C1 segment of cervical spinal cord (tissue), 14 donors: ENCODE measurements around the gene HPSE2.
"Not testable (repeated sequence)": the region's sequence is repeated elsewhere in the genome, so short reads cannot be mapped to it uniquely, and the experiment has no call there.

Source experiments
- DNase-seq, 14 donors: peaks; one replicate each; lab custom pipeline; 2025; lab: John Stamatoyannopoulos, UW

HPSE2 gene

DNA sequence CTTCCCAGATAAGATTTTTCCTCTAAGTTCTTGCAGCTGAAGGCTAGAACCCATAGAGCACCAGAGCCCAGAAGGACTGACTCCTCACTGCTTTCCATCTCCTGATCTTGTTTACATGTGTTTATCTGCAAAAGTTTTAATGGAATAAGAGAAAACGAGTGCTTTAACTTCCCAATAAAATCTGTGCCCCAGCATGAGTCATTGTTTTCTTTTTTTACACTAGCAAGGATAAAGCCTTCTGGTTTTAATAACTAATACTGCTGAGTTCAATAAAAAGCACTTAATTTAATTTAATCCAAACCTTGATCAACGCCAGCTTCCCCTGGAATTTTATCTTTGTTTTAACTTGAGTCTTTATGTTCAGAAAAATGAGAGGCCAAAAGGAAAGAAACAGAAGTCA lies 227.6 kb downstream of the HPSE2 start:
- no peak for DNase-seq

DNA sequence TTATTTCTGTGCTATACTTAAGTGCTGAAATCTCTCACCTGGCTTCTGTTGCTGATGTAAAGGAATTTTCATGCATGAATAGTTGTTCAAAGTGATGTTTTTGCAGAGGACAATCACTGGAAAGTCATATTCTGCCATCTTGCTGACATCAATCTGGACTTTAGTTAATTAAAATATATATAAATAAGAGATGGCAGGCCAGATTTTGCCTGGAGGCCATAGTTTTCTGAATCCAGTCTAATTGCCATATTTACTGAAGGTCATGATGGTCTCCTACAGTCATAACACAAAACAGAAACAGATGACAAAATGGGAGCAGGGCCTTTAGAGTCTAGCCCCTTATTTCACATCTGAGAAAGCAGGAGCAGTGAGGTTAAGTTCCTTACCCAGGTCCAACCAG lies 228.2 kb downstream of the HPSE2 start:
- DNase-seq = no peak

DNA sequence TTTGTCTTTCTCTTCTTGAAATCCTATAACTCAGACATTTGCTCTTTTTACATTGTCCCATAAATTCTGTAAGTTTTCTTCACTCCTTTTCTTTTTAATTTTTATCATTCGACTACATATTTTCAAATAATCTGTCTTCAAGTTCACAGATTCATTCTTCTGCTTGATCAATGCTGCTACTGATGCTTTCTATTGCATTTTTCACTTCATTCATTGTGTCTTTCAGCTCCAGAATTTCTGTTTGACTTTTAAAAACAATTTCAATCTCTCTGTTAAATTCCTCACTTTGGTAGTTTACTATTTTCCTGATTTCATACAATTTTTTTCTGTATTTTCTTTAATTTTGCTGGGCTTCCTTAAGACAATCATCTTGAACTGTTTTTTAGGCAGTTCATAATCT lies 230.4 kb downstream of the HPSE2 start:
- DNase-seq = no peak

DNA sequence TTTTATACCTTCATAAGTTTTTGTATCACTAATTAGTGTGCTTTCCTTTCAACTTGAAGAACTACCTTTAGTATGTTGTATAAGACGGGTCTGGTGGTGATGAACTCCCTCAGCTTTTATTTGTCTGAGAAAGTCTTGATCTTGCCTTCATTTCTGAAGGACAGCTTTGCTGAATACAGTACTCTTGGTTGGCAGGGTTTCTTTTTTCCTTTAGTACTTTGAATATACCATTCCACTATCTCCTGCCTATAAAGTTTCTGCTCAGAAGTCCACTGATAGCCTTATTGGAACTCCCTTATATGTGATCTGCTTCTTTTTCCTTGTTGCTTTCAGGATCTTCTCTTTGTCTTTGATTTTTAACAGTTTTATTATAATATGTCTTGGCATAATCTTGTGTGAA lies 230.9 kb downstream of the HPSE2 start:
- DNase-seq = no peak

DNA sequence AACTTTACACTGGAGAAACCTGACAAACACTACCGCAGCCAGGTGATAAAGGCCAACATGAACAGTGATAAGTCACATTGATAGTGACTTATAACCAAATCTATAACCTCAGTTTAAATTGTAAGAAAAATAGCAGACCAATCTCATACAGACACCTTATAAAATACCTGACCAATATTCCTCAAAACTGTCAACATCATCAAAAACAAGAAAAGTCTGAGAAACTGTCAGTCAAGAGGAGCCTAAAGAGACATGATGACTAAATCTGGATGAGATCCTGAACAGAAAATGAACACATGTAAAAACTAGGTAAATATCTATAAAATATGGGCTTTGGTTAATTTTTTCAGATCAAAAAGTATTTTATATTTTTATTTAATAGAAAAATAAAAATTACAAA lies 233.3 kb downstream of the HPSE2 start:
- no peak for DNase-seq

DNA sequence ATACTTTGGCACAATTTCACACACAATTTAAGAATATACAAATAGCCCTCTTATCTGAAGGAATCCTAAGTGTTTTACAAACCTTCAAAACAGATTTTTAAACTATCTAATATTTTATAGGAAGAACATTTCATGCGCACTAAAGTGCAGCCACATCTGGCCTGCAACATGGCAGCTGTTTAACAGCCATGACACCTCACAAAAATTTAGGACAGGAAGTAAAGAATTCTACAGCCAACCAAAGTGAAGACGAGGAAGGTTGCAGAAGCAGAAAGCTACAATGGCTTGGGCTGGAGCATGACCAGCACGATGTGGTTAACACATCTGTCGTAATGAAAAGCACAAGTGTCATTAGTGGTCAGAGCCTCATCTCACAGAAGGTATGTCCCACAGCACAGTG lies 238.1 kb downstream of the HPSE2 start:
- no peak for DNase-seq

DNA sequence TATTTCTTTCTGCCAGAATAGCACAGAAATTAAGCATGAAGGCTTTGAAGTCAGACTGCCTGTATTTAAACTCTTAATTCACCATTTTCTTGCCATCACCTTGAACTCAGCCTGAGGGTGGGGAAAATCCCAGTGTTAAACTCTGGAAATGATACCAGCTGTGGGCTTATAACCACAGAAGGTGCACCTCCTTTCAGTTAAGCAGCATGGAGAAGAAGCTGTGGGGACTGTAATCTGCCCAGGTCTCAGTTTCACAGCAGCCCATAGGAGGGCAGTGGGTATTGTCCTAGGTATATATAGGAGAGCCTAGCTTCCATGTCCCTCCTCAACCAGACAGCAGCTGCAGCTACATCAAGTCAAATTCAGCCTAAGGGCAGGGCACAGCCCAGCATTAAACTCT lies 241.6 kb downstream of the HPSE2 start:
- no peak for DNase-seq

DNA sequence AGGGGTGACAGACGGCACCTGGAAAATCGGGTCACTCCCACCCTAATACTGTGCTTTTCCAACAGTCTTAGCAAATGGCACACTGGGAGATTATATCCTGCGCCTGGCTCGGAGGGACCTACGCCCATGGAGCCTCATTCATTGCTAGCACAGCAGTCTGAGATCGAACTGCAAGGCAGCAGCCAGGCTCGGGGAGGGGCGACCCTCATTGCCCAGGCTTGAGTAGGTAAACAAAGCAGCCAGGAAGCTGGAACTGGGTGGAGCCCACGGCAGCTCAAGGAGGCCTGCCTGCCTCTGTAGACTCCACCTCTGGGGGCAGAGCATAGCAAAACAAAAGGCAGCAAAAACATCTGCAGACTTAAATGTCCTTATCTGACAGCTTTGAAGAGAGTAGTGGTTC lies 251.9 kb downstream of the HPSE2 start:
- not testable (repeated sequence) for DNase-seq

DNA sequence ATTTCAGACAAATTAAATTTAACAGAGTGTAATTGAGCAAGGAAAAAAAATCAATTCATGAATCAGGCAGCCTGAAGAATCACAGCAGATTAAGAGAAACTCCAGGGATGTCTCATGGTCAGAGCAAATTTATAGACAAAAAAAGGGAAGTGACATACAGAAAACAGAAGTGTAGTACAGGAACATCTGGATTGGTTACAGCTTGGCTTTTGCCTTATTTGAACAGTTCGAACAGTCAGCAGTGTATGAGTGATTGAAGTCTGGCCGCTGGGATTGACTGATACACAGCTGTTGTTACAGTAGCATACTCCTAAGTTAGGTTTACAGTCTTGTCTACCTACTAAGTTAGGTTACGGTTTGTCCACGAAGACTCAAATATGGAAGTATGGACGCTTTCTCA lies 255.3 kb downstream of the HPSE2 start:
- no peak for DNase-seq

DNA sequence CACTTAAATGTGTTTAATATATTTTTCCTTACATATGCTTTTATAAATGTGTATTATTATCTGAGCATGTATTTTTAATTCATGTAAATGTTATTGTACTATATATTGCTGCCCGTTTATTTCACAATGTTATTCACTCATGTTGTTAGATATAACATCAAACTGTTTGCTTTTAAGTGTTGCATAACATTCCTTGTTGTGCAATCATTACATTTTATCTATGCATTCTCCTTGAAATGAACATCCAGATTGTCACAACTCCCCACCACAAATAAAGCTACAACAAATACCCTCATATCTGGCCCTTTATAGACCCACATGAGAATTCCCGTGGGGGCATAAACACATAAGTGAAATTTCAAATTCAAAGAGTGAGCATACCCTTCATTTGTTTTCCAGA lies 264.2 kb downstream of the HPSE2 start:
- DNase-seq = no peak

DNA sequence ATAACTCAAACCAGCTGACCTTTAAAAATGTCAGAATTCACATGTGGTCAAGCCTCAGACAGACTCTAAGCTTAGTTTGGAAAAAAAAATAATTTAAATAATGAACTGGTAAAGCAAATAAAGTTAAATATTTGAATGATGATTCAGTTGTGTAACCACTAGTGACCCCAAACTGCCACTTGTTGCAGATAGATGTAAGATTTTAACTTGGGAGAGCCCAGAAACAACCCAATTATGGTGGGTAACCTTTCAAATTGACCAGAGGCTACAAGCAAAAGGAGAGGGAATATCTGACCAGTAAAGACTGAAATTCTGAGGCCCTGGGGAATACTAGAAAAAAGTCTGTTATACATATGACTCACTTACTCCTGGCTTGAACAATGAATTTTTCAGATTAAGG lies 268.1 kb downstream of the HPSE2 start:
- DNase-seq = no peak

DNA sequence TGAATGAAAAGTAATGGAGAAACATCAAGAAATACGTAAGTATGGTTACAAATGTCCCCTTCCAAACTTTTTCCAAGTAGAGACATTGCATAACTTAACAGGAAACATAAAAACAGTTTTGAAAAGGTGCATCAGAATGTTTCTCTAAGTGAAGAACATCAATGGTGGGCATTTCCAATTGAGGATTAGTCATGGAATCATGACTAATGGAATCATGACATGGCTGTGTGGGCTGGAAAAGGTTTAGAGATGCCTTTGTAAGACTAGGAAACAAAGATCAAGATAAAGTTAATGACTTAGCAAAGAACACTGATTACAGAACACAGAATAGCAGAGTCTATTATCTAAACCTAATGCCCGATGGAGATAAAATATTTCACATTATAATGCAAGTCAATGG lies 272.0 kb downstream of the HPSE2 start:
- no peak for DNase-seq

DNA sequence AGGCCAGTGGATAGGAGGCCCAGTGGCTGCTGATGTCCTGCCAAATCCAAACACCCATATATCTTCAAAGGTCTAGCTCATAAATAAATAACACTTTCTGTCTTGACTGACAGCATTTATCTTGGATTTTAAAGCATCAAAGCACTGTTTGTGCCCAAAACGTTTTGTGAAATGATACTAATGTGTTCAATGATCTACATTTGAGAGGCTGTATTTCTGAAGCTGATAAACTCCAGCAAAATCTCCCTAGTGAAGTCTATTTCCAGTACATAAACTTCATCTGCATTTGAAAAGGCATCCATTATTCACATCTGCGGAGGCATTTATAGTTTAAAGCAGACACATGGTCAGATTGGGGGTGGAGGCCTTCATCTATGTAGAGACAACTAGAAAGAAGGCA lies 276.3 kb downstream of the HPSE2 start:
- no peak for DNase-seq

DNA sequence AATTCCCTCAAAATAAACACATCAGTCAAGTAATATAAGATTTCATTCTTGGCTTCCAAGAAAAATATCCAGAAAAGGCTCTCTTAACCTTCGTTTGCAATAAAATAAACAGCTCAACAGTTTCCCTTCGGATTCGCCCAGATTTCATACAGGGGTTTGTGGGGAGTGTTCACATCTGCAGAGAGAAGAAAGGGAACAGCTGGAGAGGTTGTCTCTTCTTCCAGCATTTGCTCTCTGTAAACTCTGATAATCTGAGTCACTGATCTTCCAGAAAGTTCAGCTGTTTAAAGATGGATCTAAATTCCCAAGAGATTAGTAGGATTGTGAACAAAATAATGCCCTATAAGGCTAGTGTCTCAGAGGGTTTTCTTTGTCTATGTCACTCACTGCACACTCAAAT lies 277.9 kb downstream of the HPSE2 start:
- no peak for DNase-seq

DNA sequence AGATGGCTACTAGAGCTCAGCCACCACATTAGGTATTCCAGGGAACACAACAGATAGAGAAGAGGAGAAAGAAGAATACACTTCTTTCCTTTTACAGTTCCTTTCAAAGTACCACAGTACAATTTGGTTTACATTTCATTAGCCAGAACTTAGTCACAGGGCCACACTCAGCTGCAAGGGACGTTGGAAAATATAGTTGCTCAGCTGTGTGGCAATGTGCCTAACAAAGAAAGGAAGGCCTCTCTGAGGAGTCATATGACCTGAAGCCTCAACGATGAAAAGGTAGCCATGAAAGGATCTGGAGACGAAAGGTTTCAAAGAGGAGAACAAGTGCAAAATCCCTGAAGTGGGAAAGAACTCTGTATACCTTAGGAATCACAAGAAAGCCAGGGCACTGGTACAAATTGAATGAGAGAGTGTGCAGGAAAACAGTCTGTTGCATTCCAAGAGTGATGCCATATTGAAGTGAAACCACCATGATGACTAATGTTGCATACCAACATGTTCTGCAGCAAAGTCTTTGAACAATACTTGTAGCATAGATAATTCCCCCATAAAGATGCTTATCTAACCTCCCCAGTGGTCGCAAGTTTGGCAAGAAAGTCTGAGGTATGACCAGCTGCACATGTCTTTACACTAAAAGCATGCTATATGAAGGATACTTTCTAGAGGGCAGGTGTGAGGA lies 278.9 kb downstream of the HPSE2 start:
- DNase-seq = no peak

DNA sequence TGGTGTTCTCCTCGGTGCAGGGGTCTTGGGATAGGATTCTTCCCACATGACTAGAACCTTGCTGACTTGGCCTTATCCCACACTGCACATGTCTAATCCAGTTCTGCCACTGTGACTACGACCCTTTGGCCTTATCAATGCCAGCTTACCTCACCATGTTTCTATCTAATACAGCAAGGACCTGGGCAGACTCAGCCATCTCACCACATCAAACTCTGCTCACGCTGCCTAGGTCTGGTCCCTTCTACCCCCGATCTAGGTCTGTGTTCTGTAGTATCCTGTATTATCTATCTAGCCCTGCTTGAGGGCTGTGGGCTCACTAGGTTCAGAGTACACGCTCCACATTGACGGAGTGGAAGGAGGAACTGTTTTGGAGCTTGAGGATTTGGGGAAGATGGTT lies 282.4 kb downstream of the HPSE2 start:
- DNase-seq = no peak

DNA sequence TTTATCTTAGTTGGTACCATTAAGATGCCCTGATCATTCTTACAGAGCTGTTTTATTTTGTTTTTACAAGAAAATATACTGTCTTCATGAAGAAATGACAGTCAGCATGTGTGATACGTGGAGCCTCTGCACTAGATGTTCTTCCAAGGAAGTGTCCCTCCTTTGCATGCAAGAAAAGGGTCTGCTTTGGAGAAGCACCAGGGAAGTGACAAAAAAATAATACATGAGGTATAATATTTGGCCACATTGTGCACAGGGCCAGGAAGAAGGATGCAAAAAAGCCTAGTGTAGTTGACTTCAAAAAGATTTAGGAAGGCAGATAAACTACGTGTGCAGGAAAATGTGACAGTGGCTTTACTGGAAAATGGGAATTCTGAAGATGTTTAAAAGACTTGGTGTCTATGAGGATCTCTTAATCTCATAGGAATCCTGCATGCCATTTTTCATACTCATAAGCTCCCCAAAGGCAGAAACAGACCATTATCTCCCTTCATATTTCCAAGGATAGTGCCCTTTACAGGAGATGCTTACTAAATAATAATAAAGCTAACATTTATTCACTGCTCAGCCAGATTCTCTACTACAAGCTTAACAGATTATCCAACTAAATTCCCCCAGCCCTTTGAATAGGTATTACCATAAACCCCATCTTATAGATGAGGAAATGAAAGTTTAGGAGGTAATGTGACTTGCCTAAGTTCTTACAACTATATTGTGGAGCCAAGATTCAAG lies 284.2 kb downstream of the HPSE2 start:
- DNase-seq = no peak

DNA sequence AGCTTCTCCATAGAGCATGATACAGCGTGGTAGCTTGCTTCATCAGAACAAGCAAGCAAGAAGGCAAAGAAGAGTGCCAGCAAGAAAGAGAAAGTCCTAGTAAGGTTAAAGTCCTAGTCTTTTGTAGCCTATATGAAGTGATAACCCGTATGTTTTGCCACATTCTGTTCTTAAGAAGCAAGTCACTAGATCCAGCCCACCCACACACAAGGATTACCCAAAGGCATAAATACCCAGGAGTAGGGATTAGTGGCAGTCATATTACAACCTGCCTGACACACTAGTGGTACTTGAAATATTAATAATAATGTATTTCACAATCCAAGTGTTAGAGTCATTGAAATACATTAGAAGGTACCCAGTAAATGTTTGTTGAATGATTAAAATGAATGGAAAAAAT lies 285.5 kb downstream of the HPSE2 start:
- no peak for DNase-seq

DNA sequence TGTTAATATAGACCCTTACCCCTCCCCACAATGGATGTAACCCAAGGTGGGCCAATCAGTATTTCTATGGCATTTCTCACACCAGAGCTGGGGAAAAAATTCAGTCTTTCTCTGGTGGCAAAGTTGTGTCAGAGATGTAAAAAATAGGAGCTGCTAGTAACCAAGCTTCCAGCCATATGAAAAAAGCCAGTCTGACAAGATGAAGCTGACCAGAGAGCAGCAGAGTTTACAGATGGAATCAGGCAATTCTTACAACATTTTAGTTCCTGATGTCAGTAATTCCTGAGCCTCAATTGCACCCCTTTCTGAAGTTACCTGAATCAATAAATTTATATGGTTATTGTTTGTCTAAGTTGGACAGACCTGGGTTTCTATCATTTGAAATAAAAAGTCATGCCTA lies 286.3 kb downstream of the HPSE2 start:
- DNase-seq = no peak

DNA sequence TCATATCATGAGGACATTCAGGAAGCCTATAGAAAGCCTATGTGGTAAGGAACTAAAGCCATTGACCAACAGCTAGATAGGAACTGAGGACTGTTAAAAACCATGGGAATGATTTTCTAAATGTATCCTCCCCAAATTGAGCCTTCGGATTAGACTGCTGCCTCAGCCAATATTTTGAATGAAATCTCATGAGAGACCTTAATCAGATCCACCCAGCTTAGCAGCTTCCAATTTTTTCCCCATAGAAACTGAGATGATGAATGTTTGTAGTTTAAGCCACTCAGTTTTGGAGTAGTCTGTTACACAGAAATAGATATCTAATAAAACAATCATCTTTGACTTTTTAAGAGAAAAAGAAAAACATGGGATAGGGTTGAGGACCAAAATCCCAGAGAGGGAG lies 292.0 kb downstream of the HPSE2 start:
- DNase-seq = no peak

DNA sequence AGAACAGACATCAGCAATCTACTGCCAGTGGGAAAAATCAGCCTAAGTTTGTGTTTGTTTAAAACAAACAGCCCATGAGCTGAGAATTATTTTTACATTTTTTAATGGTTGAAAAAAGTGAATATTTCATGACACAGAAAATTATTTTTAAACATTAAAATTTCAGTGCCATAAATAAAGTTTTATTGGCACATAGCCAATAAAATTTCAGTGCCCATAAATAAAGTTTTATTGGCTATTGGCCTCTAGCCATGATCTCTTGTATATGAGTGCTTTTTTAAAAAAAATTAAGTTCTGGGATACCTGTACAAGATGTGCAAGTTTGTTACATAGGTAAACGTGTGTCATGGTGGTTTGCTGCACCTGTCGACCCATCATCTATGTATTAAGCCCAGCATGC lies 305.9 kb downstream of the HPSE2 start:
- DNase-seq = no peak

DNA sequence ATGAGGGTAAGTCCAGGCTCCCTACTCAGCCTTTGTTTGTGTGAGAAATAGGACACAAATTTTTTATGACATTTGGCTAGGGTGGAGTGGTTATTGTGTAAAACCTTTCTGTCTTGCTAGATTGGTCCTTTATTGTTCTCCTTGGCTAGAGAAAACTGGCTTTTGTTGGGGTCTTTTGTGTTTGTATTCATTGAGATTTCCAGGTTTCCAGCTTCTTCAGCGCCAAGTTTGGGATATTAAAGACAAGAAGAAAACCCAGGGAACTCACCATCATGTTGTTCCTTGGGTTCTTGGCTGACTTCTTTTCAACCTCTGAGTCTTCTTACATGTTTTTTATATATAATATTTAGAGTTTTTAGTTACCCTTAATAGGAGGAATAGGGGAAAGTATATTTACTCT lies 310.0 kb downstream of the HPSE2 start:
- no peak for DNase-seq

DNA sequence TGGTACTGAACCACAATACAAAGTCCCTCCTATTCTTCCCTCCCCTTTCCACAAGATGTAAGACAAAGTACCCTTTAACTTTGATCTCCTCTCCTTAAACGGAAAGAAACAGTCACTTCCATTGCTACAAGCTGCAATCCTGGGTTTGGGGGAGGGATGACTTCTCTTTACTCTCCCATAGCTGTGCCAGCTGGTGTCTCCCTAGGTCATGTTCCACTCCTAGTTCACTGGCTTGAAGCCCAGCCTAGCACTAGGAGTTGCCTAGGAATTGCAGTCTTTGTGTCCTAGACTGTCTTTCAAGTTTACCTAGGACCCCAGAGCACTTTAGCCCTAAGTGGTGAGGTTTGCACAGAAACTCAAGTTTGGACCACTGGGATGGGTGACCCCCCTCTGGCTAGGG lies 311.1 kb downstream of the HPSE2 start:
- no peak for DNase-seq

DNA sequence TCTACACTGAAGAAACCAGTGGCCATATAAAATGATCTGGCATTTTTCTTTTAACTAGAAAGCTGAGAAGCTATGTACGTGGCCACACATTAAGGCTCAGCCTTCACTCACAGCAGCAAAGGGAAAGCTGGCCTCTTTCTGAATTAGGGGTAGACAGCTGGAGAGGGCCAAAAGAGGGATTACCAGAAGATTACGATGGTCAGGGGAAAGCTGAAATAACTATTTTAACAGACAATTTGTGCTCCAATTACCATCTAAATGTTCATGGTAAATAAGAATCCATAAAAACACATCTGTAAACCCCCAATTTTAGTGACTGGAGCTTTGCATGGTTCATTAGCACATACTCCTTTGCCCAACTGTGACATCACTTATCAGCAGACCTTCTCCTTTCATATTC lies 314.3 kb downstream of the HPSE2 start:
- no peak for DNase-seq
